ENCODE data around the gene PXMP4.

DNA sequence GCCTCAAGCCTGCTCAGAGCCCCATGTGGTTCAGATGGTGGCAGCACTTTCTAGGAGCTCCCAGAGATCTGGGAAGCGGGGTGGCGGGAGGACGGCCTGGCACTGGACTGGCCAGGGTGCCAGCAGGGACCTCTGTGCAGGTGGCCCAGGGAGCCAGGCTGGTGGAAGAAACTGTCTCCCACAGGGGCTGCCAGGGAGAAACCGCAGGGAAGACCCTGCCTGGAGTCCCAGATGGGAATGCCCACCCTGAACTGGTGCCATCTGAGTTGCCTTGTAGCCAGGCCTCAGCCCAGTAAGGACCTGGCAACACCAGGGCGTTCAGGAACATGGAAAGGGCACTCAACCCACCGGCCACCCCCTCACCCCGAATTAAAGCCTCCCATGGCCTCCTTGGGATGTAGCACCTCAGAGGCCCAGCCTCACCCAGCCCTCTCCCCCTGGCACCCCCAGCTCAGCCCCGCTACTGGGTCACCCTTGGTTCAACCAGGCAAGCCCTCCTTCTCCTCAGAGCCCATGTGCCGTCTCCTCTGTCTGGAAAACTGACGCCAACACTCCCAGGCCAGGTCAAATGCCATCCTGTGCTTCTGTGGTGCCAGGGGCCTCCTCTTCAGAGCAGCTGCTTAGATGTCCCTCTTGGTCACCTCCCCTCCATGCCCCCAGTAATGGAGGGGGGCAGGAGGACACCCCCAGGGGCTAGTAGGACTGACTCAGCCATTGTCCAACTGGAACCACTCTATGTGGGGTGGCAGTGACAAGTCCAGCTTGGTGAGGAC, 63.9 kb downstream of the PXMP4 start:
- TF ChIP-seq, protein P1, sequence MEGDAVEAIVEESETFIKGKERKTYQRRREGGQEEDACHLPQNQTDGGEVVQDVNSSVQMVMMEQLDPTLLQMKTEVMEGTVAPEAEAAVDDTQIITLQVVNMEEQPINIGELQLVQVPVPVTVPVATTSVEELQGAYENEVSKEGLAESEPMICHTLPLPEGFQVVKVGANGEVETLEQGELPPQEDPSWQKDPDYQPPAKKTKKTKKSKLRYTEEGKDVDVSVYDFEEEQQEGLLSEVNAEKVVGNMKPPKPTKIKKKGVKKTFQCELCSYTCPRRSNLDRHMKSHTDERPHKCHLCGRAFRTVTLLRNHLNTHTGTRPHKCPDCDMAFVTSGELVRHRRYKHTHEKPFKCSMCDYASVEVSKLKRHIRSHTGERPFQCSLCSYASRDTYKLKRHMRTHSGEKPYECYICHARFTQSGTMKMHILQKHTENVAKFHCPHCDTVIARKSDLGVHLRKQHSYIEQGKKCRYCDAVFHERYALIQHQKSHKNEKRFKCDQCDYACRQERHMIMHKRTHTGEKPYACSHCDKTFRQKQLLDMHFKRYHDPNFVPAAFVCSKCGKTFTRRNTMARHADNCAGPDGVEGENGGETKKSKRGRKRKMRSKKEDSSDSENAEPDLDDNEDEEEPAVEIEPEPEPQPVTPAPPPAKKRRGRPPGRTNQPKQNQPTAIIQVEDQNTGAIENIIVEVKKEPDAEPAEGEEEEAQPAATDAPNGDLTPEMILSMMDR (IDR thresholded peaks at IDR 0.05) = no peak
- no peak for TF ChIP-seq POLR2A (IDR thresholded peaks at IDR 0.05; ENCODE audit: low read length)
- TF ChIP-seq, protein P2, sequence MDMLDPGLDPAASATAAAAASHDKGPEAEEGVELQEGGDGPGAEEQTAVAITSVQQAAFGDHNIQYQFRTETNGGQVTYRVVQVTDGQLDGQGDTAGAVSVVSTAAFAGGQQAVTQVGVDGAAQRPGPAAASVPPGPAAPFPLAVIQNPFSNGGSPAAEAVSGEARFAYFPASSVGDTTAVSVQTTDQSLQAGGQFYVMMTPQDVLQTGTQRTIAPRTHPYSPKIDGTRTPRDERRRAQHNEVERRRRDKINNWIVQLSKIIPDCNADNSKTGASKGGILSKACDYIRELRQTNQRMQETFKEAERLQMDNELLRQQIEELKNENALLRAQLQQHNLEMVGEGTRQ (IDR thresholded peaks at IDR 0.05) = no peak
- TF ChIP-seq KDM1A (IDR thresholded peaks at IDR 0.05; ENCODE audit: low read depth) = no peak
- TF ChIP-seq, protein P3, sequence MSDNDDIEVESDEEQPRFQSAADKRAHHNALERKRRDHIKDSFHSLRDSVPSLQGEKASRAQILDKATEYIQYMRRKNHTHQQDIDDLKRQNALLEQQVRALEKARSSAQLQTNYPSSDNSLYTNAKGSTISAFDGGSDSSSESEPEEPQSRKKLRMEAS (IDR thresholded peaks at IDR 0.05) = no peak
- TF ChIP-seq, protein P4, sequence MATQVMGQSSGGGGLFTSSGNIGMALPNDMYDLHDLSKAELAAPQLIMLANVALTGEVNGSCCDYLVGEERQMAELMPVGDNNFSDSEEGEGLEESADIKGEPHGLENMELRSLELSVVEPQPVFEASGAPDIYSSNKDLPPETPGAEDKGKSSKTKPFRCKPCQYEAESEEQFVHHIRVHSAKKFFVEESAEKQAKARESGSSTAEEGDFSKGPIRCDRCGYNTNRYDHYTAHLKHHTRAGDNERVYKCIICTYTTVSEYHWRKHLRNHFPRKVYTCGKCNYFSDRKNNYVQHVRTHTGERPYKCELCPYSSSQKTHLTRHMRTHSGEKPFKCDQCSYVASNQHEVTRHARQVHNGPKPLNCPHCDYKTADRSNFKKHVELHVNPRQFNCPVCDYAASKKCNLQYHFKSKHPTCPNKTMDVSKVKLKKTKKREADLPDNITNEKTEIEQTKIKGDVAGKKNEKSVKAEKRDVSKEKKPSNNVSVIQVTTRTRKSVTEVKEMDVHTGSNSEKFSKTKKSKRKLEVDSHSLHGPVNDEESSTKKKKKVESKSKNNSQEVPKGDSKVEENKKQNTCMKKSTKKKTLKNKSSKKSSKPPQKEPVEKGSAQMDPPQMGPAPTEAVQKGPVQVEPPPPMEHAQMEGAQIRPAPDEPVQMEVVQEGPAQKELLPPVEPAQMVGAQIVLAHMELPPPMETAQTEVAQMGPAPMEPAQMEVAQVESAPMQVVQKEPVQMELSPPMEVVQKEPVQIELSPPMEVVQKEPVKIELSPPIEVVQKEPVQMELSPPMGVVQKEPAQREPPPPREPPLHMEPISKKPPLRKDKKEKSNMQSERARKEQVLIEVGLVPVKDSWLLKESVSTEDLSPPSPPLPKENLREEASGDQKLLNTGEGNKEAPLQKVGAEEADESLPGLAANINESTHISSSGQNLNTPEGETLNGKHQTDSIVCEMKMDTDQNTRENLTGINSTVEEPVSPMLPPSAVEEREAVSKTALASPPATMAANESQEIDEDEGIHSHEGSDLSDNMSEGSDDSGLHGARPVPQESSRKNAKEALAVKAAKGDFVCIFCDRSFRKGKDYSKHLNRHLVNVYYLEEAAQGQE (IDR thresholded peaks at IDR 0.05) = no peak
- no peak for TF ChIP-seq MYC (IDR thresholded peaks at IDR 0.05; ENCODE audit: borderline replicate concordance, low read length)
- TF ChIP-seq CEBPB (IDR thresholded peaks at IDR 0.05) = no peak
- TF ChIP-seq ESRRA (IDR thresholded peaks at IDR 0.05; ENCODE audit: borderline replicate concordance, low read length) = no peak
- no peak for TF ChIP-seq JUN (IDR thresholded peaks at IDR 0.05)
- TF ChIP-seq, protein P5, sequence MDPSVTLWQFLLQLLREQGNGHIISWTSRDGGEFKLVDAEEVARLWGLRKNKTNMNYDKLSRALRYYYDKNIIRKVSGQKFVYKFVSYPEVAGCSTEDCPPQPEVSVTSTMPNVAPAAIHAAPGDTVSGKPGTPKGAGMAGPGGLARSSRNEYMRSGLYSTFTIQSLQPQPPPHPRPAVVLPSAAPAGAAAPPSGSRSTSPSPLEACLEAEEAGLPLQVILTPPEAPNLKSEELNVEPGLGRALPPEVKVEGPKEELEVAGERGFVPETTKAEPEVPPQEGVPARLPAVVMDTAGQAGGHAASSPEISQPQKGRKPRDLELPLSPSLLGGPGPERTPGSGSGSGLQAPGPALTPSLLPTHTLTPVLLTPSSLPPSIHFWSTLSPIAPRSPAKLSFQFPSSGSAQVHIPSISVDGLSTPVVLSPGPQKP (IDR thresholded peaks at IDR 0.05; ENCODE audit: low read depth, low read length) = no peak
- TF ChIP-seq NR3C1 (IDR thresholded peaks at IDR 0.05) = no peak
- no peak for TF ChIP-seq RAD21 (conservative IDR thresholded peaks at IDR 0.05 in 1 of 2, IDR thresholded peaks at IDR 0.05 in 1 of 2)

All from A549 (cell line).